NCI-H2171 (cell line): Measurements from ENCODE around the gene PRDX5.

ENCODE experiments used
- DNase-seq: peaks from one replicate; lab custom pipeline; 2025; lab: John Stamatoyannopoulos, UW

The PRDX5 gene

GRCh38 chr11:64362339-64362738 is 44.4 kb downstream of the PRDX5 start:
- no peak for DNase-seq

- DNase-seq: no peak
Measured at GRCh38 chr11:64364435-64364834, 46.5 kb downstream of the PRDX5 start.

- no peak for DNase-seq
Measured at GRCh38 chr11:64364911-64365310, 47.0 kb downstream of the PRDX5 start.

- DNase-seq: no peak
Measured at GRCh38 chr11:64366751-64367150, 48.8 kb downstream of the PRDX5 start.

- no peak for DNase-seq
Measured at GRCh38 chr11:64367931-64368672, 50.2 kb downstream of the PRDX5 start.

- no peak for DNase-seq
Measured at GRCh38 chr11:64368673-64369074, 50.8 kb downstream of the PRDX5 start.

GRCh38 chr11:64369440-64370421 is 51.8 kb downstream of the PRDX5 start:
- no peak for DNase-seq

GRCh38 chr11:64371201-64371600 is 53.3 kb downstream of the PRDX5 start:
- DNase-seq: no peak
